Peyer's patch (tissue), 4 donors: ENCODE results near the gene THUMPD2.

Experiments used
- POLR2A ChIP-seq, 2 donors: fragments of 450-650 bp; IDR thresholded peaks; one replicate each; pipeline ENCODE4 v1.5.1; 2017; ENCODE audit warnings: antibody characterized with exemption in 2 of 2, mild to moderate bottlenecking in 2 of 2, moderate library complexity in 2 of 2
- TF ChIP-seq, protein P1 (sequence below), 6 experiments: fragments of 450-650 bp in 4 of 6; fragments of 200-600 bp in 2 of 6; sonication (generic) in 1 of 6; IDR thresholded peaks; one replicate each; pipeline ENCODE4 v1.5.1; 2017 to 2019; ENCODE audit warnings: antibody characterized with exemption in 6 of 6, mild to moderate bottlenecking in 3 of 6, moderate library complexity in 1 of 6

DNA sequence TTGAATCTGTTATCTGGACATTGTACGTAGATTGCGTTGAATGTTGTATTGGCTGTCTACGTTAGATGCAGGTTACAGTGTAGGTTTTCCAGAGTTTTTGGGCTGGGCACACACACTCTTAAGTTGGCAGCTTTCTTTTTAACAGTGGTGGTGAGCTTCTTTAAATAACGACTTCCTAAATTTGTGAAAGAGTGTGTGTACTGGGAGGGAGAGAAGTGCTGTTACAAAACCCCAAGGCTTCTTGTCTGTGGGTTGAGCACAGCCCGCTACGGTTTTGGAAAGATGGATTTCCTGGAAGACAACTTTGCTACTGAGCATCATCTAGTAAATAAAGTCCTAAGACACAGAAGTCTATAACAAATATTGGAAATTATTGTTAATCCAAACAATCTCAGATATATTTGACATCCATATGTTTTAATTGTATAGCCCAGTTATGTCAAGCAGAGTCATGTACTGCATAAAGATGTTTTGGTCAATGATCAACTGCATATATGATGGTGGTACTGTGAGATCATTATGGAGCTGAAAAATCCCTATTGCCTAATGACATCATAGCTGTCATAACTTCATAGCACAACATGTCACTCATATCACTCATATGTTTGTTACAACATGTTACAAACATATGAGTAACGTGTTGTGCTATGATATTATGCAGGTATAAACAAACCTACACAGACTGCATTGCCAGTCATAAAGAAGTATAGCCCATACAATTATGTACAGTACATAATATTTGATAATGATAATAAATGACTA is 7.9 kb upstream of the THUMPD2 start:
- TF ChIP-seq POLR2A (IDR thresholded peaks at IDR 0.05) = no peak
- TF ChIP-seq, protein P1, sequence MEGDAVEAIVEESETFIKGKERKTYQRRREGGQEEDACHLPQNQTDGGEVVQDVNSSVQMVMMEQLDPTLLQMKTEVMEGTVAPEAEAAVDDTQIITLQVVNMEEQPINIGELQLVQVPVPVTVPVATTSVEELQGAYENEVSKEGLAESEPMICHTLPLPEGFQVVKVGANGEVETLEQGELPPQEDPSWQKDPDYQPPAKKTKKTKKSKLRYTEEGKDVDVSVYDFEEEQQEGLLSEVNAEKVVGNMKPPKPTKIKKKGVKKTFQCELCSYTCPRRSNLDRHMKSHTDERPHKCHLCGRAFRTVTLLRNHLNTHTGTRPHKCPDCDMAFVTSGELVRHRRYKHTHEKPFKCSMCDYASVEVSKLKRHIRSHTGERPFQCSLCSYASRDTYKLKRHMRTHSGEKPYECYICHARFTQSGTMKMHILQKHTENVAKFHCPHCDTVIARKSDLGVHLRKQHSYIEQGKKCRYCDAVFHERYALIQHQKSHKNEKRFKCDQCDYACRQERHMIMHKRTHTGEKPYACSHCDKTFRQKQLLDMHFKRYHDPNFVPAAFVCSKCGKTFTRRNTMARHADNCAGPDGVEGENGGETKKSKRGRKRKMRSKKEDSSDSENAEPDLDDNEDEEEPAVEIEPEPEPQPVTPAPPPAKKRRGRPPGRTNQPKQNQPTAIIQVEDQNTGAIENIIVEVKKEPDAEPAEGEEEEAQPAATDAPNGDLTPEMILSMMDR (IDR thresholded peaks at IDR 0.05) = no peak
